Measurements from ENCODE around the gene XRCC3. TPM values are rescaled to one million over a fixed set of nuclear protein-coding genes. Genes with fewer than 3 reads are reported as not detected.

Gene XRCC3
- total and polyA plus RNA-seq, 10 of the 15 experiments (the other 5 are each of a cell fraction or from before 2014, with no cell fraction given): 0.37 to 52.0 (median 26.8) TPM

DNA sequence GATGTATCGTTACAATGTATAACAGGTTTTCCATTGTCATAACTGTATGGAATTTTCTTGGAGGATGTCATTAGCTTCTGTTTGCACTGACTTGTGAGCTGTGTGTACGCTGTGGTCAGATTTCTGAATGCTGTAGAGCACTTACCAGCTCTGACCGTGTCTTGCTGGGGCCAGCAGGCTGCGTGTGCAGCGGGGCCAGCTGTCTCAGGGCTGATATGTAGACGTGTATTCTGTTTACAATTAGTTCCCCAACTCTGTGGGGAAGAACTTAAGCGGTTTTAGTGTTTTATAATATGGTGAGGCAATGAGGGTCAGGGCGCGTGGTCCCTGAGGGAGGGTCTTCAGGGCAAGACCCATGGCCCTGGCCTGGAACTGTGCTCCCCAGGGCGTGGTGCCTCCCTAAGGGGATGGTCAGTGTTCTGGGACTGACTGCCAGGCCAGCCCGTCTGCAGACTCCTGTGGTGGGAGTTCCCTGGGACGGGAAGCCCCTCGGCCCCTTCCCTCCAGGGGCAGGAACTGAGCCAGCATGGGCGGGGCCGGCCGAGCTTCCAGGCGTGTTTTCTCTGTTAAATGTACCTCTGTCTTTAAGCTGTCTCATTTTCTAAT, 18.7 kb downstream of the XRCC3 start:
- FAIRE-seq (no peak), ATAC-seq (no peak), DNase-seq (ENCODE audit: low read depth, low spot score) (no peak)
- Histone ChIP-seq H3K9me3 (replicated peaks; ENCODE audit: control insufficient read depth, insufficient read depth, low read length) (no peaks in the 10 kb centered on the region), H3K79me2 (ENCODE audit: control insufficient read depth, insufficient read depth, low read length) (no peaks in the 10 kb centered on the region), H3K27me3 (replicated peaks in 1 of 2; ENCODE audit: control insufficient read depth in 2 of 2, insufficient read depth in 2 of 2, low read length in 1 of 2) (no peaks in the 10 kb centered on the region), H3K27ac (ENCODE audit: control insufficient read depth, insufficient read depth) (no peak overlapping the region), H3K4me2 (ENCODE audit: control insufficient read depth, insufficient read depth) (no peak overlapping the region), H3K4me3 (no peak overlapping the region), H3K36me3 (ENCODE audit: control insufficient read depth in 2 of 2, insufficient read depth in 2 of 2, low read length in 1 of 2) (peaks cover 11 to 30% of the 10 kb centered on the region in 2 experiments; a peak in 3 of 4 replicates), H3K4me1 (ENCODE audit: control insufficient read depth, insufficient read depth, low read length) (peaks cover 7% of the 10 kb centered on the region), H4K20me1 (ENCODE audit: control insufficient read depth, insufficient read depth) (no peaks in the 10 kb centered on the region), H3K9ac (ENCODE audit: control insufficient read depth, insufficient read depth, low read length) (no peak overlapping the region), H2AFZ (ENCODE audit: control insufficient read depth, low read depth, low read length) (no peak overlapping the region)
- ChIA-PET RAD21 (ENCODE audit: unreplicated experiment) (no interaction called here), POLR2A (no interaction called here), CTCF (no interaction called here), SMC1A (ENCODE audit: uncharacterized antibody, unreplicated experiment) (no interaction called here)
- peak; percentile 20; the same call in 1 of the 2 replicates for TF ChIP-seq POLR2A (IDR thresholded peaks at IDR 0.05; ENCODE audit: low read depth, low read length)
- no peak for TF ChIP-seq KAT2A (conservative IDR thresholded peaks at IDR 0.05; ENCODE audit: control insufficient read depth, low read depth, low read length)
- no peak for TF ChIP-seq NR2C1 (IDR thresholded peaks at IDR 0.05)
- no peak for TF ChIP-seq NBN (IDR thresholded peaks at IDR 0.05)
- 62% methylated on average over 17 of the region's 17 CpGs for WGBS (ENCODE audit: insufficient coverage, insufficient replicate concordance, low lambda C conversion rate, missing lambda C conversion rate)
- no TSS peak for BruUV-seq (replicated peaks)
- intact Hi-C loops (cut with micrococcal nuclease; ENCODE audit: unreplicated experiment) (no loop called here), in situ Hi-C loops (cut with MboI) (no loop called here)

DNA sequence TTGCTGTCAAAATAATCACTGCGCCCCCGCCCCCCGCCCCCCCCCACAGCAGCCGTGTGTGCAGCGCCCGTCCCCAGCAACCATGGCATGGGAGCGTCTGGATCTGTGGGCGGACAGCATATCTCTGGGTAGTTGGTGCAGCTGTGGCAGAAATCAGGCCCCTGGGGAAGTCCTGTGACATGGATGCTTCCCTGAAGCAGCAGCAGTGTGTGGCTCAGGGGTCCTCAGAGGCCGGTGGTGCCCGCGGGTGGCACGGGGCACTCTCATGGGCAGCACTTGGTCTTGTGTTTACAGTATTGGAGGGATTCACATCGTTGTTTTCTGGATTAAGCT, 19.2 kb downstream of the XRCC3 start:
- H3K4me3 ChIP-seq: no peak overlapping the region
- H3K9ac ChIP-seq (ENCODE audit: control insufficient read depth, insufficient read depth, low read length): no peak overlapping the region
- FAIRE-seq (no peak), ATAC-seq (no peak), DNase-seq (ENCODE audit: low read depth, low spot score) (no peak)
- no peaks in the 10 kb centered on the region for H4K20me1 ChIP-seq (ENCODE audit: control insufficient read depth, insufficient read depth)
- ChIA-PET SMC1A (ENCODE audit: uncharacterized antibody, unreplicated experiment) (no interaction called here), CTCF (no interaction called here), RAD21 (ENCODE audit: unreplicated experiment) (no interaction called here), POLR2A (no interaction called here)
- no peak overlapping the region for H2AFZ ChIP-seq (ENCODE audit: control insufficient read depth, low read depth, low read length)
- H3K27me3 ChIP-seq (replicated peaks in 1 of 2; ENCODE audit: control insufficient read depth in 2 of 2, insufficient read depth in 2 of 2, low read length in 1 of 2): no peaks in the 10 kb centered on the region
- BruUV-seq (replicated peaks): no TSS peak
- no peaks in the 10 kb centered on the region for H3K9me3 ChIP-seq (replicated peaks; ENCODE audit: control insufficient read depth, insufficient read depth, low read length)
- no peak overlapping the region for H3K27ac ChIP-seq (ENCODE audit: control insufficient read depth, insufficient read depth)
- in situ Hi-C loops (cut with MboI): no loop called here
- peaks cover 12% of the 10 kb centered on the region for H3K4me1 ChIP-seq (ENCODE audit: control insufficient read depth, insufficient read depth, low read length)
- no peak overlapping the region for H3K4me2 ChIP-seq (ENCODE audit: control insufficient read depth, insufficient read depth)
- H3K36me3 ChIP-seq (ENCODE audit: control insufficient read depth in 2 of 2, insufficient read depth in 2 of 2, low read length in 1 of 2): peaks cover 11 to 30% of the 10 kb centered on the region in 2 experiments; a peak in 3 of 4 replicates
- intact Hi-C loops (cut with micrococcal nuclease; ENCODE audit: unreplicated experiment): no loop called here
- WGBS (ENCODE audit: insufficient coverage, insufficient replicate concordance, low lambda C conversion rate, missing lambda C conversion rate): 47% methylated on average over 6 of the region's 13 CpGs
- H3K79me2 ChIP-seq (ENCODE audit: control insufficient read depth, insufficient read depth, low read length): no peaks in the 10 kb centered on the region
- TF ChIP-seq TCF12 (IDR thresholded peaks at IDR 0.05; ENCODE audit: low read depth, low read length) (no peak), TAF1 (IDR thresholded peaks at IDR 0.05; ENCODE audit: borderline replicate concordance, low read depth, low read length) (no peak), KAT2A (conservative IDR thresholded peaks at IDR 0.05; ENCODE audit: control insufficient read depth, low read depth, low read length) (no peak), EED (IDR thresholded peaks at IDR 0.05; ENCODE audit: low read depth) (no peak), WRNIP1 (IDR thresholded peaks at IDR 0.05; ENCODE audit: borderline replicate concordance, low read depth, low read length) (no peak), ZNF207 (IDR thresholded peaks at IDR 0.05; ENCODE audit: borderline replicate concordance) (no peak), NR2C2 (IDR thresholded peaks at IDR 0.05; ENCODE audit: borderline replicate concordance, control insufficient read depth, insufficient read length, low read depth) (no peak)
- TF ChIP-seq, protein P1, sequence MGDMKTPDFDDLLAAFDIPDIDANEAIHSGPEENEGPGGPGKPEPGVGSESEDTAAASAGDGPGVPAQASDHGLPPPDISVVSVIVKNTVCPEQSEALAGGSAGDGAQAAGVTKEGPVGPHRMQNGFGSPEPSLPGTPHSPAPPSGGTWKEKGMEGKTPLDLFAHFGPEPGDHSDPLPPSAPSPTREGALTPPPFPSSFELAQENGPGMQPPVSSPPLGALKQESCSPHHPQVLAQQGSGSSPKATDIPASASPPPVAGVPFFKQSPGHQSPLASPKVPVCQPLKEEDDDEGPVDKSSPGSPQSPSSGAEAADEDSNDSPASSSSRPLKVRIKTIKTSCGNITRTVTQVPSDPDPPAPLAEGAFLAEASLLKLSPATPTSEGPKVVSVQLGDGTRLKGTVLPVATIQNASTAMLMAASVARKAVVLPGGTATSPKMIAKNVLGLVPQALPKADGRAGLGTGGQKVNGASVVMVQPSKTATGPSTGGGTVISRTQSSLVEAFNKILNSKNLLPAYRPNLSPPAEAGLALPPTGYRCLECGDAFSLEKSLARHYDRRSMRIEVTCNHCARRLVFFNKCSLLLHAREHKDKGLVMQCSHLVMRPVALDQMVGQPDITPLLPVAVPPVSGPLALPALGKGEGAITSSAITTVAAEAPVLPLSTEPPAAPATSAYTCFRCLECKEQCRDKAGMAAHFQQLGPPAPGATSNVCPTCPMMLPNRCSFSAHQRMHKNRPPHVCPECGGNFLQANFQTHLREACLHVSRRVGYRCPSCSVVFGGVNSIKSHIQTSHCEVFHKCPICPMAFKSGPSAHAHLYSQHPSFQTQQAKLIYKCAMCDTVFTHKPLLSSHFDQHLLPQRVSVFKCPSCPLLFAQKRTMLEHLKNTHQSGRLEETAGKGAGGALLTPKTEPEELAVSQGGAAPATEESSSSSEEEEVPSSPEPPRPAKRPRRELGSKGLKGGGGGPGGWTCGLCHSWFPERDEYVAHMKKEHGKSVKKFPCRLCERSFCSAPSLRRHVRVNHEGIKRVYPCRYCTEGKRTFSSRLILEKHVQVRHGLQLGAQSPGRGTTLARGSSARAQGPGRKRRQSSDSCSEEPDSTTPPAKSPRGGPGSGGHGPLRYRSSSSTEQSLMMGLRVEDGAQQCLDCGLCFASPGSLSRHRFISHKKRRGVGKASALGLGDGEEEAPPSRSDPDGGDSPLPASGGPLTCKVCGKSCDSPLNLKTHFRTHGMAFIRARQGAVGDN (IDR thresholded peaks at IDR 0.05): no peak
- TF ChIP-seq, protein P2, sequence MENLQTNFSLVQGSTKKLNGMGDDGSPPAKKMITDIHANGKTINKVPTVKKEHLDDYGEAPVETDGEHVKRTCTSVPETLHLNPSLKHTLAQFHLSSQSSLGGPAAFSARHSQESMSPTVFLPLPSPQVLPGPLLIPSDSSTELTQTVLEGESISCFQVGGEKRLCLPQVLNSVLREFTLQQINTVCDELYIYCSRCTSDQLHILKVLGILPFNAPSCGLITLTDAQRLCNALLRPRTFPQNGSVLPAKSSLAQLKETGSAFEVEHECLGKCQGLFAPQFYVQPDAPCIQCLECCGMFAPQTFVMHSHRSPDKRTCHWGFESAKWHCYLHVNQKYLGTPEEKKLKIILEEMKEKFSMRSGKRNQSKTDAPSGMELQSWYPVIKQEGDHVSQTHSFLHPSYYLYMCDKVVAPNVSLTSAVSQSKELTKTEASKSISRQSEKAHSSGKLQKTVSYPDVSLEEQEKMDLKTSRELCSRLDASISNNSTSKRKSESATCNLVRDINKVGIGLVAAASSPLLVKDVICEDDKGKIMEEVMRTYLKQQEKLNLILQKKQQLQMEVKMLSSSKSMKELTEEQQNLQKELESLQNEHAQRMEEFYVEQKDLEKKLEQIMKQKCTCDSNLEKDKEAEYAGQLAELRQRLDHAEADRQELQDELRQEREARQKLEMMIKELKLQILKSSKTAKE (IDR thresholded peaks at IDR 0.05; ENCODE audit: low read depth, poor library complexity, severe bottlenecking): no peak
